H9 (cell line): ENCODE data around the gene LRP1-AS. TPM values are rescaled to one million over a fixed set of nuclear protein-coding genes. Genes with fewer than 3 reads are reported as not detected.
A peak's percentile ranks its signal among the peaks of the same experiment; 100 is the strongest.

Experiments used
- DNase-seq: peaks from one replicate; pipeline ENCODE4 v3.0.0-alpha.2; 2017
- H2AFZ ChIP-seq: one replicate; pipeline ENCODE4 v1.6.1; 2013; ENCODE audit warnings: mild to moderate bottlenecking, low read length, control low read depth, moderate library complexity
- H2AK5ac ChIP-seq: 2 replicates; pipeline ENCODE4 v1.6.1; 2013; ENCODE audit warnings: low read length, control low read depth, mixed read lengths; ENCODE audit not compliant: insufficient read length
- H2BK120ac ChIP-seq: one replicate; pipeline ENCODE4 v1.6.1; 2013; ENCODE audit warnings: low read depth, mild to moderate bottlenecking, low read length, control low read depth, inconsistent platforms; ENCODE audit not compliant: poor library complexity, severe bottlenecking
- H2BK12ac ChIP-seq: 2 replicates; pipeline ENCODE4 v1.6.1; 2013; ENCODE audit warnings: low read length, control low read depth, mixed read lengths, low read depth; ENCODE audit not compliant: insufficient read length
- H2BK15ac ChIP-seq: 2 replicates; pipeline ENCODE4 v1.6.1; 2013; ENCODE audit warnings: low read depth, low read length, control low read depth
- H2BK20ac ChIP-seq: one replicate; pipeline ENCODE4 v1.6.1; 2013; ENCODE audit warnings: low read depth, mild to moderate bottlenecking, low read length, control low read depth, inconsistent platforms; ENCODE audit not compliant: poor library complexity, severe bottlenecking
- H2BK5ac ChIP-seq: 2 replicates; pipeline ENCODE4 v1.6.1; 2013; ENCODE audit warnings: low read length, control low read depth, mixed read lengths; ENCODE audit not compliant: insufficient read length
- H3K14ac ChIP-seq: 2 replicates; pipeline ENCODE4 v1.6.1; 2013; ENCODE audit warnings: low read length, control low read depth; ENCODE audit not compliant: insufficient read depth
- H3K18ac ChIP-seq: 2 replicates; pipeline ENCODE4 v1.6.1; 2013; ENCODE audit warnings: low read depth, mild to moderate bottlenecking, mixed read lengths, low read length, control low read depth; ENCODE audit not compliant: insufficient read length
- H3K23ac ChIP-seq: 2 replicates; pipeline ENCODE4 v1.6.1; 2013; ENCODE audit warnings: low read length, control low read depth, mixed read lengths, low read depth; ENCODE audit not compliant: insufficient read length
- H3K23me2 ChIP-seq: 2 replicates; pipeline ENCODE4 v1.6.1; 2013; ENCODE audit warnings: low read depth, mild to moderate bottlenecking, mixed read lengths, low read length, control low read depth; ENCODE audit not compliant: insufficient read length, poor library complexity, severe bottlenecking
- H3K27ac ChIP-seq: 2 replicates; pipeline ENCODE4 v1.5.1; 2013; ENCODE audit warnings: low read length, control low read depth, mixed read lengths, low read depth; ENCODE audit not compliant: insufficient read length
- H3K27me3 ChIP-seq: 2 replicates; pipeline ENCODE4 v1.6.1; 2013; ENCODE audit warnings: low read length, control low read depth, inconsistent platforms; ENCODE audit not compliant: insufficient read depth
- H3K4ac ChIP-seq: 2 replicates; pipeline ENCODE4 v1.6.1; 2013; ENCODE audit warnings: low read depth, mild to moderate bottlenecking, control low read depth, inconsistent platforms, low read length, moderate library complexity
- H3K4me1 ChIP-seq: 2 replicates; pipeline ENCODE4 v1.6.1; 2013; ENCODE audit warnings: low read length, control low read depth, inconsistent platforms; ENCODE audit not compliant: insufficient read depth
- H3K4me2 ChIP-seq: 2 replicates; pipeline ENCODE4 v1.6.1; 2013; ENCODE audit warnings: low read length, control low read depth, mixed read lengths; ENCODE audit not compliant: insufficient read length, insufficient read depth
- H3K56ac ChIP-seq: 2 replicates; pipeline ENCODE4 v1.6.1; 2013; ENCODE audit warnings: low read depth, mild to moderate bottlenecking, mixed read lengths, low read length, control low read depth; ENCODE audit not compliant: insufficient read length
- H3K79me1 ChIP-seq: 2 replicates; pipeline ENCODE4 v1.6.1; 2013; ENCODE audit warnings: low read depth, mild to moderate bottlenecking, moderate library complexity, low read length, control low read depth, inconsistent platforms; ENCODE audit not compliant: insufficient read depth, poor library complexity, severe bottlenecking
- H3K79me2 ChIP-seq: 2 replicates; pipeline ENCODE4 v1.6.1; 2013; ENCODE audit warnings: low read length, control low read depth, inconsistent platforms; ENCODE audit not compliant: insufficient read depth
- H3K9ac ChIP-seq: 2 replicates; pipeline ENCODE4 v1.6.1; 2013; ENCODE audit warnings: low read length, control low read depth, mixed read lengths; ENCODE audit not compliant: insufficient read length; ENCODE audit errors: extremely low read depth
- H3K9me3 ChIP-seq: one replicate; pipeline ENCODE4 v1.6.1; 2013; ENCODE audit warnings: low read depth, low read length, inconsistent platforms; ENCODE audit not compliant: control insufficient read depth
- H3T11ph ChIP-seq: one replicate; pipeline ENCODE4 v1.6.1; 2013; ENCODE audit warnings: mild to moderate bottlenecking, low read length, control low read depth, inconsistent platforms
- H4K20me1 ChIP-seq: one replicate; pipeline ENCODE4 v1.6.1; 2013; ENCODE audit not compliant: control insufficient read depth, insufficient read length, insufficient read depth
- H4K5ac ChIP-seq: 2 replicates; pipeline ENCODE4 v1.6.1; 2013; ENCODE audit warnings: low read depth, mild to moderate bottlenecking, mixed read lengths, low read length, control low read depth; ENCODE audit not compliant: insufficient read length
- H4K8ac ChIP-seq: replicated peaks from 2 replicates; pipeline ENCODE4 v1.6.1; 2013; ENCODE audit warnings: low read length, control low read depth, mixed read lengths, low read depth; ENCODE audit not compliant: insufficient read length
- H4K91ac ChIP-seq: 2 replicates; pipeline ENCODE4 v1.6.1; 2013; ENCODE audit warnings: low read depth, mild to moderate bottlenecking, moderate library complexity, mixed read lengths, low read length, control low read depth; ENCODE audit not compliant: insufficient read length
- H3K27ac Mint-ChIP-seq, 3 experiments: 2 replicates in 2 of 3; 3 replicates in 1 of 3; pipeline ENCODE4 v1.8.0; 2020 to 2021; ENCODE audit warnings: mixed read lengths in 3 of 3, mild to moderate bottlenecking in 1 of 3, moderate library complexity in 1 of 3
- H3K27me3 Mint-ChIP-seq: 2 replicates; pipeline ENCODE4 v1.8.0; 2021; ENCODE audit warnings: low read depth, mild to moderate bottlenecking, moderate library complexity, mixed read lengths
- H3K36me3 Mint-ChIP-seq, 3 experiments: 2 replicates in 2 of 3; 3 replicates in 1 of 3; pipeline ENCODE4 v1.8.0; 2020 to 2021; ENCODE audit warnings: low read depth in 3 of 3, mixed read lengths in 3 of 3; ENCODE audit not compliant: insufficient read depth in 1 of 3
- H3K4me1 Mint-ChIP-seq, 2 experiments: 2 replicates each; pipeline ENCODE4 v1.8.0; 2020; ENCODE audit warnings: mixed read lengths in 2 of 2
- H3K4me3 Mint-ChIP-seq, 2 experiments: 2 replicates in 1 of 2; 3 replicates in 1 of 2; pipeline ENCODE4 v1.8.0; 2020 to 2021; ENCODE audit warnings: mild to moderate bottlenecking in 2 of 2, mixed read lengths in 2 of 2, moderate library complexity in 1 of 2
- H3K9me3 Mint-ChIP-seq, 2 experiments: 2 replicates in 1 of 2; 3 replicates in 1 of 2; pipeline ENCODE4 v1.8.0; 2020; ENCODE audit warnings: mild to moderate bottlenecking in 2 of 2, mixed read lengths in 2 of 2, moderate library complexity in 1 of 2
- WGBS: extraction: QIAGEN DNeasy Blood & Tissue Kit; methylation state at CpG from one replicate; pipeline ENCODE4 v1.1.7; 2013; ENCODE audit warnings: missing lambda C conversion rate, low lambda C conversion rate, mixed read lengths; ENCODE audit not compliant: insufficient read length; ENCODE audit errors: extremely low coverage; 5-methylcytosine and 5-hydroxymethylcytosine counted together
- total RNA-seq: library from RNA; stranded (reverse); gene quantifications from 2 replicates; pipeline ENCODE4 v1.2.1, GENCODE V29; 2021
- TF ChIP-seq, protein P1 (sequence below): fragments of 200-600 bp; sonication (generic); conservative IDR thresholded peaks from 3 replicates; pipeline ENCODE4 v1.8.0; 2021; ENCODE audit warnings: antibody characterized with exemption, mild to moderate bottlenecking

LRP1-AS gene
- total RNA-seq, 1 experiment from 2014 or later = not detected

DNA sequence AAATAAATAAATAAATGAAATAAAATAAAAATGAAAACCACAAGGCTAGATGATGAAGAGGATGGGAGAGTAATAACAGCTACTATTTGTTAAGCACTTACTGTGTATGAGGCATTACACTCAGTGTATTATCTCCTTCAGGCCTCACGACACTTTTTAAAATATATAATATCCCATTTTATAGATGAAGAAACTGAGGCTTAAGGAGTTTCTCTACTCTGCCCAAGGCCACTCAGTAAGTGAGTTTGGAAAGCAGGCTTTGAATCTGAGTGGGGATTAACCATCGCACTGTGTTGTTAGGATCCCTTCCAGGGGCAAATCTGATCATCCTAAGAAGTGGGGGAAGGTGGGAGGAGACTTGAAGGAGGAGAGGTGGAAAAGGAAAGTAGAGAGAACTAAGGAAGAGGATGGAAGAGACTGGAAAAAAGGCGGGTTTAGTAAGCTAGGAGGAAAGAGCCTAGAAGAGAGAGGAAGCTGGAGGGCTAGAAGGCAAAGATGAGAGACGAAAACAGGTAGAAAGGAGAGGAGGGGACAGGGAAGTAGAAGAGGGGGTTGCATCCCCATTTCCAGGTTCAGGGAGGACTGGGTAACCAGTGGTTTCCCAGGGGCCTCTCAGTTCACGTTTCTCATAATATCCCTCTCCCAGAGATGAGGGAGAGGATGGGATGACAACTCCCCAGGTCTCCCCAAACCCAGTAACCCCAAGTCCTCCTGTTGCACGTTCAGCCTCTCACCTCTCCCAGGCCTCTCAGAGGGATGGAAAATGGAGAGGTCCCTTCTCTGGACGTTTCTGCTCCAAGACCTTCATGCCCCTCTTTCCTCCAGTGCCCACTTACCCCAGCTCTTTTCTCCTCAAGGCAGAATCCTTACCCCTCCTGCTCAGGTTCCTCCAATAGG lies 38.0 kb downstream of the LRP1-AS start:
- Mint-ChIP-seq H3K36me3 (peaks cover 2 to 34% (median 16%) of the 10 kb centered on the region in 3 experiments; a peak in 5 of 7 replicates), H3K27me3 (no peaks in the 10 kb centered on the region; the same call in 1 of the 2 replicates), H3K4me1 (peaks cover 29 to 44% of the 10 kb centered on the region in 2 experiments), H3K27ac (peak overlapping the region; percentile 99; a peak in 5 of 7 replicates), H3K4me3 (peak overlapping the region; percentile 69 to 81), H3K9me3 (no peaks in the 10 kb centered on the region; a peak in 1 of 5 replicates)
- Histone ChIP-seq H3K4me1 (no peaks in the 10 kb centered on the region; the same call in 1 of the 2 replicates), H3K79me1 (no peaks in the 10 kb centered on the region), H2BK15ac (no peak overlapping the region), H3K79me2 (no peaks in the 10 kb centered on the region), H3K14ac (no peak overlapping the region), H3K23ac (no peak overlapping the region), H3K56ac (no peak overlapping the region), H3K9me3 (no peaks in the 10 kb centered on the region), H3T11ph (no peak overlapping the region), H3K9ac (peak overlapping the region; percentile 18), H4K5ac (no peak overlapping the region), H2AFZ (no peak overlapping the region), H3K4ac (no peak overlapping the region), H3K23me2 (peaks cover 11% of the 10 kb centered on the region), H2BK12ac (no peak overlapping the region), H3K4me2 (peak overlapping the region; percentile 47), H4K20me1 (no peaks in the 10 kb centered on the region), H3K27ac (no peak overlapping the region), H3K27me3 (no peaks in the 10 kb centered on the region), H2BK20ac (no peak overlapping the region), H4K91ac (no peak overlapping the region), H2BK120ac (no peak overlapping the region), H2BK5ac (no peak overlapping the region), H4K8ac (no peak overlapping the region), H2AK5ac (no peak overlapping the region), H3K18ac (no peak overlapping the region)
- TF ChIP-seq, protein P1, sequence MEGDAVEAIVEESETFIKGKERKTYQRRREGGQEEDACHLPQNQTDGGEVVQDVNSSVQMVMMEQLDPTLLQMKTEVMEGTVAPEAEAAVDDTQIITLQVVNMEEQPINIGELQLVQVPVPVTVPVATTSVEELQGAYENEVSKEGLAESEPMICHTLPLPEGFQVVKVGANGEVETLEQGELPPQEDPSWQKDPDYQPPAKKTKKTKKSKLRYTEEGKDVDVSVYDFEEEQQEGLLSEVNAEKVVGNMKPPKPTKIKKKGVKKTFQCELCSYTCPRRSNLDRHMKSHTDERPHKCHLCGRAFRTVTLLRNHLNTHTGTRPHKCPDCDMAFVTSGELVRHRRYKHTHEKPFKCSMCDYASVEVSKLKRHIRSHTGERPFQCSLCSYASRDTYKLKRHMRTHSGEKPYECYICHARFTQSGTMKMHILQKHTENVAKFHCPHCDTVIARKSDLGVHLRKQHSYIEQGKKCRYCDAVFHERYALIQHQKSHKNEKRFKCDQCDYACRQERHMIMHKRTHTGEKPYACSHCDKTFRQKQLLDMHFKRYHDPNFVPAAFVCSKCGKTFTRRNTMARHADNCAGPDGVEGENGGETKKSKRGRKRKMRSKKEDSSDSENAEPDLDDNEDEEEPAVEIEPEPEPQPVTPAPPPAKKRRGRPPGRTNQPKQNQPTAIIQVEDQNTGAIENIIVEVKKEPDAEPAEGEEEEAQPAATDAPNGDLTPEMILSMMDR = no peak
- DNase-seq = no peak
- WGBS = no CpG with 5 or more reads among the region's 7 CpGs
